ENCODE results near the gene RPS21. TPM values are rescaled to one million over a fixed set of nuclear protein-coding genes. Genes with fewer than 3 reads are reported as not detected.

RPS21 gene
- total and polyA plus RNA-seq, 4 donors, result 965 to 6,824 (median 2,761) TPM

GRCh38 chr20:62412194-62413024 is 25.5 kb downstream of the RPS21 start:
- H3K4me3 ChIP-seq (ENCODE audit: low read length in 2 of 2), result no peak overlapping the region
- H3K27ac ChIP-seq (ENCODE audit: low read depth in 1 of 2, low read length in 2 of 2), result no peak overlapping the region
- DNase-seq (no peak), ATAC-seq (ENCODE audit: low FRiP score) (no peak)
- no peaks in the 10 kb centered on the region for H3K36me3 ChIP-seq (ENCODE audit: control insufficient read depth in 1 of 2, insufficient read depth in 2 of 2, low read length in 1 of 2)
- no peaks in the 10 kb centered on the region for H3K9me3 ChIP-seq (ENCODE audit: control insufficient read depth, low read length)
- intact Hi-C loops (cut with DNase I), result no loop called here
- WGBS, 2 donors, result 88% methylated on average over 21 to 22 of the region's 22 CpGs
- H3K27me3 ChIP-seq (ENCODE audit: control insufficient read depth in 1 of 2, insufficient read depth in 2 of 2, low read length in 1 of 2), result no peaks in the 10 kb centered on the region
- H3K4me1 ChIP-seq (ENCODE audit: control insufficient read depth in 1 of 2, insufficient read depth in 2 of 2, low read length in 2 of 2), result no peaks in the 10 kb centered on the region

DNA sequence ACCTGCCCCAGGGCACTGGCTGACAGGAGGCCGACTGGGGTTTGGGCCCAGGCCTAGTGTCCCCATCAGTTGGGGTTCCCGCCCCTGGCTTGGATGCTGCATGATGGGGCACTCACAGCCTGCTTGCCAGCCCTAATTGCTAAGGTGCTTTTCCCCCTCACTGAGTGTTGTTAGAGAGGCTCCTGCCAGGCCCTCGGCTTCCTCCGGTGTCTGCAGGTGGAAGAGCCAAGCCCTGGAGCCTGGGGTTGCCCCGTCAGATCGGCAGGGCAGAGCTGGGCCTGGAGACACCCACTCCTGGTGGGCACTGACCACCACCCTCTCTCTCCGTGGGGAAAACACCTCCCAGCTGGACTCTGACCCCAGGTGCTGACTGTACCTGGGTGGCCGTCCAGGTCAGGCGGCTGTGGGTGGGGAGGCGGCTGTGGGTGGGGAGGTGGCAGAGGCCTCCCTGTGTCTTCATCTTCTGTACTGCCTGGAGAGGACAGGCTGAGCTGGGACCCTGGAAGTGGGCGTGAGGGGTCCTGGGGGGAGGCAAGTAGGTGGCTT is 26.2 kb downstream of the RPS21 start:
- WGBS, 2 donors, result 93 to 95% methylated on average over 11 of the region's 11 CpGs
- ATAC-seq (ENCODE audit: low FRiP score) (no peak), DNase-seq (no peak)
- Histone ChIP-seq H3K4me3 (ENCODE audit: low read length in 2 of 2) (no peak overlapping the region), H3K9me3 (ENCODE audit: control insufficient read depth, low read length) (no peaks in the 10 kb centered on the region), H3K27ac (ENCODE audit: low read depth in 1 of 2, low read length in 2 of 2) (no peak overlapping the region), H3K27me3 (ENCODE audit: control insufficient read depth in 1 of 2, insufficient read depth in 2 of 2, low read length in 1 of 2) (no peaks in the 10 kb centered on the region), H3K4me1 (ENCODE audit: control insufficient read depth in 1 of 2, insufficient read depth in 2 of 2, low read length in 2 of 2) (no peaks in the 10 kb centered on the region), H3K36me3 (ENCODE audit: control insufficient read depth in 1 of 2, insufficient read depth in 2 of 2, low read length in 1 of 2) (no peaks in the 10 kb centered on the region)
- intact Hi-C loops (cut with DNase I), result no loop called here

DNA sequence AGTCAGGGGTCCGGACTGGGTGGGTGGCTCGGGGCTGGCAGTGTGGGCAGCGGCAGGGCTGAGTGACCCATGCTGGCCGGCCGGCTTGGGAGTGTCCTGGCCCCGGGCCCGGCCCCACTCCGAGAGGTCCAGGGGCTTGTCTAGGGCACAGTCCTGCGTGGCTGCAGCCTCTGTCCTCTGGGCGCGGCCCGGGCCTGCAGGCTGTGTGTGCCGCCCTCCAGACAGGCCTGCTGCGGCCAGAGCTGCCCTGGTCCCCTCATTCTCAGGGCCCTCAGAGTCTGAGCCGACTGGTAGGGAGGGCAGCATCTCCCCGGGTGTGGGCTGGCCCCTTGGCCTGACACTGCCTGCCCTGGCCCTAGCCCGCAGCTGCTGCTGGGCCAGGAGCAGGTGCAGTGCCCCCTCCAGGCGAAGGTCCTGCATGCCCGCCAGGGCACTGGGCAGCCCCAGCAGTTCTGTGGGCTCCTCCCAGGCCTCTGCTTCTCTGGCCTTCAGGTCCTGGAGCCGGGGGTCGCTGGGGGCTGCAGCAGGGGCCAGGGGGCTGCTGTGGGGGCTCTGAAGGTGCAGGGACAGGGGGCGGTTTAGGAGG is 27.1 kb downstream of the RPS21 start:
- Histone ChIP-seq H3K27me3 (ENCODE audit: control insufficient read depth in 1 of 2, insufficient read depth in 2 of 2, low read length in 1 of 2) (no peaks in the 10 kb centered on the region), H3K4me1 (ENCODE audit: control insufficient read depth in 1 of 2, insufficient read depth in 2 of 2, low read length in 2 of 2) (no peaks in the 10 kb centered on the region), H3K27ac (ENCODE audit: low read depth in 1 of 2, low read length in 2 of 2) (no peak overlapping the region), H3K9me3 (ENCODE audit: control insufficient read depth, low read length) (no peaks in the 10 kb centered on the region), H3K4me3 (ENCODE audit: low read length in 2 of 2) (no peak overlapping the region), H3K36me3 (ENCODE audit: control insufficient read depth in 1 of 2, insufficient read depth in 2 of 2, low read length in 1 of 2) (no peaks in the 10 kb centered on the region)
- DNase-seq, result no peak
- no peak for ATAC-seq (ENCODE audit: low FRiP score)
- 89 to 94% methylated on average over 22 of the region's 22 CpGs for WGBS, 2 donors
- intact Hi-C loops (cut with DNase I), result no loop called here

DNA sequence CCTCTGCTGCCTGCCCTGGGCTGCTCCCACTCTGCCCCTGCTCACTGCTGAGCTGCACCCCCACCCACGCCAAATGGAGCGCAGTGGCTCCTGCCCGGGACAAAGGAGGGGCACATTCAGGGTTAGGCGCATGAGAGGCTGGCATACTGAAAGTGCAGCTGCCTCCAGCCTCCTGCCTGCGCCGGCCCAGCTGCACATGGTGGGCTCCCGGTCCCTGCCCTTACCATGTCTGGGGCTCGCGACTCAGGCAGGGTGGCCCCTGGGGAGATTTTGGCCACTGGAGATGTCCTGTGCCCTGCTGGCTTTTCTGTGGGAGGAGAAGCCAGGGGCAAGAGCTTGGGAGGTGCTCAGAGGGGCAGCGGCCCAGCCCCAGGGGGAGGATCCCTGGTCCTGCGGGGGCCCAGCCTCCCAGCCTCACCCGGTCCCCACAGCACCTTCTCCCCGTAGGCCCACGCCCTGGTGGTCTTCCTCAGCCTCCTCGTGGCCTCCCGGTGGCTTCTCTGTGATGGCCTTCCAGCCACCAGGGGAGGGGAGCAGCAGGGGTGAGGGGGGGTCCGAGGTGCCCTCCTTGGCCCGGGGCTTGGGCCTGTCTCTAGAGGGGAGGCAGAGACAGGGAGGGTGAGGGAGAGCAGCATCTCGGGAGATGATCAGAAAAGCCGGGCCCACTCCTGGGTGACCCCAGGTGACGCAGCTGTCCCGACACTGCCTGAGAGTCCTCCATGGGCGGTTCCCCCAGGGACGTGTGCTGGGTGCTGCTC is 28.6 kb downstream of the RPS21 start:
- Histone ChIP-seq H3K36me3 (ENCODE audit: control insufficient read depth in 1 of 2, insufficient read depth in 2 of 2, low read length in 1 of 2) (no peaks in the 10 kb centered on the region), H3K27ac (ENCODE audit: low read depth in 1 of 2, low read length in 2 of 2) (no peak overlapping the region), H3K4me3 (ENCODE audit: low read length in 2 of 2) (no peak overlapping the region), H3K27me3 (ENCODE audit: control insufficient read depth in 1 of 2, insufficient read depth in 2 of 2, low read length in 1 of 2) (no peaks in the 10 kb centered on the region), H3K4me1 (ENCODE audit: control insufficient read depth in 1 of 2, insufficient read depth in 2 of 2, low read length in 2 of 2) (no peaks in the 10 kb centered on the region), H3K9me3 (ENCODE audit: control insufficient read depth, low read length) (no peaks in the 10 kb centered on the region)
- no peak for DNase-seq
- intact Hi-C loops (cut with DNase I), result no loop called here
- no peak for ATAC-seq (ENCODE audit: low FRiP score)
- 86% methylated on average over 23 to 24 of the region's 24 CpGs for WGBS, 2 donors

DNA sequence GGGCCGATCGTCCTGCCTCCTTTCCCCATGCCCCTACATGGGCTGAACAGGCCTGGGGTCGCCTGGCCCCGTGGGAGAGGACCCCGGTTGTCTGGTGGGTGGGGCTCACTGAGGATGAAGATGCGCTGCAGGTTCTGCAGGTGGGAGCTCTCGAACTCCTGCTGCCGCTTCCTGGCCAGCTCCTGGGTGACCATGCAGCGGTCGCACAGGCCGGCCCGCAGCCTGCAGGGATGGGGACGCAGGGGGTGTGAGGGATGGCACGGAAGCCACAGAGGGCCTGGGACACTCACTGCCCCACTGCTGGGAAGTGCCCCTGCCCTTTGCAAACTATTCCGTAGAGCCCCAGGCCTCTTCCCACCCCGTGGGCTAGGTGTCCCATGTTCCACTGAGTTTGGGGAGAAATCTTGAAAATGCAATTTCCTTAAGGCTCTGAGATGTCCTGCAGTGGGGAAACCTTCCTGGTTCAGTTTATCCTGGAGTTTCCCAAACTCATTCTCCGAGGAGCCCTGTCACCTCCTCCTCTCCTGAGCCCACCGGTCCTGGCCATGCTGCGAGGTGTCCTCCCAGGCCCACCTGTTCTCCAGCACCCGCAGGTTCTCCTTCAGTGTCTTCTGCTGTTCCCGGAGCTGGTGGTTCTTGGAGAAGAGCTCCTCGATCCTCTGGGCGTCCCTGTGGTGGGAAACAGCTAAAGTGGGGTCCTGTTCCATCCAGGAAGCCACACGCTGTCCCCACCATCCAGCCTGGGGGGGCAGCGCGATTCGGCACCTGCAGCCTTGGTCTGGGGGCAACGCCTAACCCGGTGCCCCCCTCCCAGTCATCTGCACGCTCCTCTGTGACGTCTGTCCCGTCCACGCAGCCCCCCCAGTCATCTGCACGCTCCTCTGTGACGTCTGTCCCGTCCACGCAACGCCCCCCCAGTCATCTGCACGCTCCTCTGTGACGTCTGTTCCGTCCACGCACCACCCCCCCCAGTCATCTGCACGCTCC is 30.0 kb downstream of the RPS21 start:
- Histone ChIP-seq H3K9me3 (ENCODE audit: control insufficient read depth, low read length) (no peaks in the 10 kb centered on the region), H3K4me1 (ENCODE audit: control insufficient read depth in 1 of 2, insufficient read depth in 2 of 2, low read length in 2 of 2) (no peaks in the 10 kb centered on the region), H3K4me3 (ENCODE audit: low read length in 2 of 2) (no peak overlapping the region), H3K27ac (ENCODE audit: low read depth in 1 of 2, low read length in 2 of 2) (no peak overlapping the region), H3K27me3 (ENCODE audit: control insufficient read depth in 1 of 2, insufficient read depth in 2 of 2, low read length in 1 of 2) (no peaks in the 10 kb centered on the region), H3K36me3 (ENCODE audit: control insufficient read depth in 1 of 2, insufficient read depth in 2 of 2, low read length in 1 of 2) (no peaks in the 10 kb centered on the region)
- 85 to 88% methylated on average over 40 to 43 of the region's 43 CpGs for WGBS, 2 donors
- DNase-seq (no peak), ATAC-seq (ENCODE audit: low FRiP score) (no peak)
- intact Hi-C loops (cut with DNase I), result no loop called here

DNA sequence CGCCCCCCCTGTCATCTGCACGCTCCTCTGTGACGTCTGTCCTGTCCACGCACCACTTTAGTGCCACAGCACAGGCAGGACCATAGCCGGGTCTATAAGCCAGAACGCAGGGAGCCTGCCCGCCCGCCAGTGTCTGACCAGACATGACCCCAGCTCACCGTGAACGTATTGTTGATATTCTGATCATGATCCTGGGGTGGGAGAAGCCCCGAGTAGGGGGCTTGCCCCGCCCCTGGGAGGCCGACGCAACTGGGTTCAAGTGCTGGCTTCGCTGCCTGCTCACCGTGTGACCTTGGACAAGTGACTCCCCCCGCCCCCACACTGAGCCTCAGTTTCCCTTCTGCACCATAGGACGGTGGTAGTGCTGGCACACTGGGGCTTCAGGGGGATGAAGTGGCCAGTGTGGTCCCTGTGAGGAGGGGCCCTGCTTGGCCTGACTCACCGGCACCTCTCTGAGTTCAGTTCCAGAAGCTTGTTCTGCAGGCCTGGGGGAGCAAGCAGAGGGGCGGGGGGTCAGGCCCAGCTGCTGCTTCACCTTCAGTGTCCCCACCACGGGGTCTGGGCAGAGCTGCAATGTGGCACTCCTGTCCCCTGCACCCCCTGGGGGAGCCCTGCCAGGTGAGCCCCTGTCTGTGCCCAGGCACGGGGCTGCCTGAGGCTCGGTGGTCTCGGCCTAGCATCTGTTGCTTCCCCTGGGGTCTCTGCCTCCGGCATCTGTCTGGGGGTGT is 31.2 kb downstream of the RPS21 start:
- ATAC-seq (ENCODE audit: low FRiP score) (no peak), DNase-seq (no peak)
- intact Hi-C loops (cut with DNase I), result no loop called here
- 80 to 82% methylated on average over 25 of the region's 25 CpGs for WGBS, 2 donors
- H3K36me3 ChIP-seq (ENCODE audit: control insufficient read depth in 1 of 2, insufficient read depth in 2 of 2, low read length in 1 of 2), result no peaks in the 10 kb centered on the region
- no peaks in the 10 kb centered on the region for H3K4me1 ChIP-seq (ENCODE audit: control insufficient read depth in 1 of 2, insufficient read depth in 2 of 2, low read length in 2 of 2)
- no peak overlapping the region for H3K4me3 ChIP-seq (ENCODE audit: low read length in 2 of 2)
- H3K27ac ChIP-seq (ENCODE audit: low read depth in 1 of 2, low read length in 2 of 2), result no peak overlapping the region
- no peaks in the 10 kb centered on the region for H3K9me3 ChIP-seq (ENCODE audit: control insufficient read depth, low read length)
- no peaks in the 10 kb centered on the region for H3K27me3 ChIP-seq (ENCODE audit: control insufficient read depth in 1 of 2, insufficient read depth in 2 of 2, low read length in 1 of 2)

DNA sequence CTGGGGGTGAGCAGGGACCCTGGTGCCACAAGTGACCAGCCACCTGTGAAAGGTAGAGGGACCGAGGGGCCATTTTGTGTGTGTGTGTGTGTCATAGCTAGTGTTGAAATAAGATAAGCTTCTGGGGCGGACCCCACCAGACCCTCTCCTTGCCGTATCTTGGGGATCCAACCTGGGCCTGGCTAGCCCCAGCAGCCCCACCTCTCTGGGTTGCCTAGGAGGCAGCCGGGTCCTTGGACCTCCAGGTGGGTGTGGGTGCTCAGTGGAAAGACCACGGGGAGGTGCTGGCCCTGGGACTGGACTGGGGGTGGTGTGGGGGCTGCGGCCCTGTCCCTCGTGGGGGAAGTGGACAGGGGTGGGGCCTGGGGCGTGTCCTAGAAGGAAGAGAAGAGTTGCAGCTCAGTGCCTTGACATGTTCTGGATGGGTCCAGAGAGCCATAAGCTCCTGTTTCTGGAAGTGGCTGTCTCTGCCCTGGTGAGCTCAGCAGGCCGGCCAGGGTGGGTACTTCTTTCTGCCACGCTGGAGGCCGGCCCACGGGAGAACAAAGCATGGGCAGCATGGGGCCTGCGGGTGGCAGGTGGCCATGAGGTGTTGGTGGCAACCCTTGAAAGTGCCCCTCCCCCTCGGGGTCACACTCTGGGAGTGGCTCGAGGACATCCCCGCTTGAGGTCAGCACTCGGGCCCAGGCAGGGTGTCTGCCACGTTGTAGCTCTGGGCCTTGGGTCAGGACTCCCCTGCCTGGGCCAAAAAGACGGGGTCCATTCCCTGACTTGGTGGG is 32.0 kb downstream of the RPS21 start:
- Histone ChIP-seq H3K9me3 (ENCODE audit: control insufficient read depth, low read length) (no peaks in the 10 kb centered on the region), H3K36me3 (ENCODE audit: control insufficient read depth in 1 of 2, insufficient read depth in 2 of 2, low read length in 1 of 2) (no peaks in the 10 kb centered on the region), H3K27ac (ENCODE audit: low read depth in 1 of 2, low read length in 2 of 2) (no peak overlapping the region), H3K27me3 (ENCODE audit: control insufficient read depth in 1 of 2, insufficient read depth in 2 of 2, low read length in 1 of 2) (no peaks in the 10 kb centered on the region), H3K4me1 (ENCODE audit: control insufficient read depth in 1 of 2, insufficient read depth in 2 of 2, low read length in 2 of 2) (no peaks in the 10 kb centered on the region), H3K4me3 (ENCODE audit: low read length in 2 of 2) (no peak overlapping the region)
- DNase-seq (no peak), ATAC-seq (ENCODE audit: low FRiP score) (no peak)
- 85 to 89% methylated on average over 17 to 19 of the region's 19 CpGs for WGBS, 2 donors
- intact Hi-C loops (cut with DNase I), result no loop called here
